Mononuclear cell (primary cell): ENCODE results near the gene PTPN20. TPM values are rescaled to one million over a fixed set of nuclear protein-coding genes. Genes with fewer than 3 reads are reported as not detected.

Experiments used
- H3K27me3 ChIP-seq: 2 replicates; pipeline ENCODE4 v1.6.0; 2011; ENCODE audit warnings: low read length, control low read depth; ENCODE audit not compliant: insufficient read depth
- H3K4me1 ChIP-seq: 2 replicates; pipeline ENCODE4 v1.5.1; 2011; ENCODE audit warnings: mild to moderate bottlenecking, low read length, control low read depth; ENCODE audit not compliant: insufficient read depth
- H3K4me3 ChIP-seq: 2 replicates; pipeline ENCODE4 v1.5.1; 2011; ENCODE audit warnings: mild to moderate bottlenecking, low read length, moderate library complexity
- H3K9me3 ChIP-seq: 2 replicates; pipeline ENCODE4 v1.5.1; 2011; ENCODE audit warnings: low read depth, mild to moderate bottlenecking, control low read depth, low read length
- total RNA-seq: library from RNA; depleted of rRNA; stranded (reverse); fragments of >200 nt; gene quantifications from one replicate; pipeline ENCODE4 v1.2.3, GENCODE V29; 2012

PTPN20 gene
- total RNA-seq, 1 donor, result 0.73 TPM

DNA sequence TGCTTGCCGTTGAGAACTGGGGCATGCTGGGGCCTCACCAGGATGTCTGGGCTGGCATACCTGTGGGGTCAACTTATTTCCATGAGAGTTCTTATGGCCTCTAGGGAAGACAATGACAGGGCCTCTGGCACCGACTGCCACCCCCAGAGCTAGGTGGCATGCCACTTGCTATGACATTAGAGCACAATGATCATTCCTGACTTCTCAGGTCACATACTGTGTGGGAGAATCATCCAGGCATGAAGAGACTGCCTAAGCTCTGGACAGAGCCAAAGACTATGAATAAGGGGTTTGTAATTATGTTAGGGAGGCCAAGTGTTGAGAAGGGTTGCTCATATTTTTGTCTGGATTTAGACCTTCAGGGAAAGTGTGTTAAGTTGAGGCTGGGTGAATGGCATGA lies 97.5 kb downstream of the PTPN20 start:
- H3K4me3 ChIP-seq, result no peak overlapping the region
- H3K27me3 ChIP-seq, result no peaks in the 10 kb centered on the region
- H3K9me3 ChIP-seq, result no peaks in the 10 kb centered on the region
- H3K4me1 ChIP-seq, result no peaks in the 10 kb centered on the region

DNA sequence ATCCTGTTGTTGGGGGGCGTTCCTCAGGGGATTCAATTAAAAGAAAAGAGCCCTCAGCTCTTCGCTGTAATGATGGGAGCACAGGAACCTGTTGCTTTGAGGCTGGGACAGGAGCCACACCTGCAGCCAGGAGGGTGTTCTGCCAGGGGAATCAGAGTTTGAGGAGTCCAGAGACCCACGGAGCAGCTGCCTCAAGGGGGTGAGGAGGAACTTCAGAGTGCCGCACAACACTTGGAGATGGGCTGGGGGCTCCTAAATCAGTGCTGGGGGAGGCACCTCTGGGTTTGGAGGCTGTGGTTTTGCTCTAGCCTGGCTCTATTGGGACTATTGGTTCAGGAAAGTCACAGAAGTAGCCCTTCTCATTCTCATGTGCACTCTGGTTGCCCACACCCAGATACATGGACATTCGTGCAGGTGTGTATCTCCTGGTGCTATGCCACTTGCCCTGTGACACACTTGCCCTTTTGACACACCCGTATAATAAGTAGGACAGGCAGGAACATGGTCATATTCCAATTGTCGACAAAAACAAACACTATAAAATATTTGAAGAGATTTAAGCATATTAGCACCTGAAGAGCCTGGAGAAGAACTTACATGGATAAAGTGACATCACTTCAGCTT lies 98.1 kb downstream of the PTPN20 start:
- Histone ChIP-seq H3K4me1 (no peaks in the 10 kb centered on the region), H3K9me3 (no peaks in the 10 kb centered on the region), H3K27me3 (no peaks in the 10 kb centered on the region), H3K4me3 (no peak overlapping the region)

DNA sequence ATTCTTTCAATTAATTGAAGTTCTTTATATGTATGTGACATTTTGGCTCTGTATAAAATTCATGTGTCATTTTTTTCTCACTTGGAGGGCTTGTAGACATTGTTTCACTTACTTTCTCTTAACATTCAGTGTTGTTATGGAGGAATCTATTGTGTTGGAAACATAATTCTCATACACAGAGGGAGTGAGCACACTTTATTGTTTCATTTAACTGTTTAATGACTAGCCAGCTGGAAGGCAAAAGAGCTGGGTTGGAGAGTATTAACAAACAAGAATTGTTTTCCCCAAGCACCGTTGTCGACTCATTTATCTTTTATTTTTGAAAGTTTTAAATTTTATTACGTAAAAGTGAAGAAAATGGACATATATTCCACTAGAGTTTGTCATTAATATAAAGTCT lies 98.8 kb downstream of the PTPN20 start:
- Histone ChIP-seq H3K9me3 (no peaks in the 10 kb centered on the region), H3K4me3 (no peak overlapping the region), H3K27me3 (no peaks in the 10 kb centered on the region), H3K4me1 (no peaks in the 10 kb centered on the region)

DNA sequence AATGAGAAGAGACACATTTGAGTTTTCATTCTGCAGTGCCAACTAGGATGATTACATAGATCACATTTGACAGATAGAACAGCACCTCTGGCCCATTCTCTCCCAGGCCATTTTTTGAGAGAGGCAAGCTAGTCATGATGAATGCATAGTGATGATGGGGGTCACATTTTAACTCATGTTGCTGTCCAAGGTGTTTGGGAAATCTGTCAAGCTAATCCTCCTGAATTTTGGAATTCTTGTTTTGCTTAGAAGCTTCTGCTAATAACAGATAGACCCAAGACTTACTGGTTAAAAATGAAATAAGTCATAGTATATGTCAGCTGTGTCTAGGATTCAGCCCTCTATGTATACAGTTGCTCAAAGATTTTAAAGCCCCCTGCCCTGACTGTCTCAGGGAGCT lies 101.0 kb downstream of the PTPN20 start:
- Histone ChIP-seq H3K9me3 (no peaks in the 10 kb centered on the region), H3K4me3 (no peak overlapping the region), H3K27me3 (no peaks in the 10 kb centered on the region), H3K4me1 (no peaks in the 10 kb centered on the region)

DNA sequence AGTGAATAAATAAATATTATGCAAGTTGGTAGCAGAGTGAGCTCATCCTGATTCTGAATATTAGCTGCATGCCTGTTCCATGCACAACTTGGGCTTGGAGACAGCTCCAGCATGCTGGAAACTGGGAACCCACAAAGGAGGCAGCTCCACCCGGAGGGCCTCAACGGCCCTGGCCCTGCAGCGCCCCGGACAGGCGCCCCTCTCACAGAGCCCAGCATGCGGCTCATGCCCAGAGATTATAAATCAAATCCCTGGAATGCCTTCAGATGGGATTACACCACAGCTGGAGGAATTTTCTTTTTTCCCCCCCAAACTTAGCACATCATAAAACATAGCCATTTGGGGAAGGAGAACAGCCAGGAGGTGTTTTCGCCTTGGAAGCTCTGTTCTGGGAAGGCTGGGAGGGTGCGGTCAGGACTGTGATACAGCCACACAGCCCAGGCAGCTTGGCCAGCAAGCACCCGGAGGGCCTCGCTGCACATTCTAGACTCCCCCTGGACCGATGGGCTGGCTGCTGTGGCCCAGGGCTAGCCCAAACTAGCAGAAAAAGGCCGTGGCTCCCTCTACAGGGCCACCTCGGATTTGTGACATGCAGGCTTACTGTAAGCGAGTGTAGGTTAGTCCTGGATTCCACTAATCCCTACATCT lies 102.4 kb downstream of the PTPN20 start:
- H3K27me3 ChIP-seq, result no peaks in the 10 kb centered on the region
- no peaks in the 10 kb centered on the region for H3K4me1 ChIP-seq
- no peaks in the 10 kb centered on the region for H3K9me3 ChIP-seq
- H3K4me3 ChIP-seq, result no peak overlapping the region

DNA sequence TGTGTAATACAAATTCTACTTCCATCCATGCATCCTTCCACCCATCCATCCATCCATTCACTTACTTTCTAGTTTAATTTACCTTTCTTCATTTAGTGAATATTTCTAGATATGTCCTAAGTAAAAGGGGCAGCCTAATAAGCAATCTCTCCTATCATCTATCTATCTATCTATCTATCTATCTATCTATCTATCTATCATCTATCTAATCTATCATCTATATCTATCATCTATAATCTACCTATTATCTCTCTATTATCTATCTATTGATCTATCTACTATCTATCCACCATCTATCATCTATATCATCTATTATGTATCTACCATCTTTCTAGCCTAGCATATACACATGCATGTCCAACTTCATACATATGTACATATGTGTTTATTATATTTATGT lies 104.2 kb downstream of the PTPN20 start:
- Histone ChIP-seq H3K4me3 (no peak overlapping the region), H3K27me3 (no peaks in the 10 kb centered on the region), H3K9me3 (no peaks in the 10 kb centered on the region), H3K4me1 (no peaks in the 10 kb centered on the region)

DNA sequence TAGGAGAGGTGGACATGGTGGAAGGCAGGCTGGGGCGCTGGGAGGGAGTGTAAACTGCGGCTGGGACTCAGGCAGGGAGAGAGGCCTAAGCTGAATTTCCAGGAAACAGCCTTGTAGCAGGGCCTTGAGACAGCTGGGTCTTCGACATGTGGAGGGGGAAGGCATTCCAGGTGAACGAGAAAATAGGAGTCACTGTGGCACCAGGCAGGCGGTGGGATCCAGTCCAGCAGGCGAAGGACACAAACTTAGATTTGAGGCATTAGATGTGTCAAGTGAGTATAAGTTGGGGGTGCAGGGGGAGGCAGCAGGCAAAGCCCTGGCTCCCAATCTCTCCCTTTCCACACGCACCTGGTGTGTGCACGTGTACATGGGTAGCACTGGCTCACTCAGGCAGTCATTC lies 105.3 kb downstream of the PTPN20 start:
- Histone ChIP-seq H3K4me3 (no peak overlapping the region), H3K4me1 (no peaks in the 10 kb centered on the region), H3K9me3 (no peaks in the 10 kb centered on the region), H3K27me3 (no peaks in the 10 kb centered on the region)

DNA sequence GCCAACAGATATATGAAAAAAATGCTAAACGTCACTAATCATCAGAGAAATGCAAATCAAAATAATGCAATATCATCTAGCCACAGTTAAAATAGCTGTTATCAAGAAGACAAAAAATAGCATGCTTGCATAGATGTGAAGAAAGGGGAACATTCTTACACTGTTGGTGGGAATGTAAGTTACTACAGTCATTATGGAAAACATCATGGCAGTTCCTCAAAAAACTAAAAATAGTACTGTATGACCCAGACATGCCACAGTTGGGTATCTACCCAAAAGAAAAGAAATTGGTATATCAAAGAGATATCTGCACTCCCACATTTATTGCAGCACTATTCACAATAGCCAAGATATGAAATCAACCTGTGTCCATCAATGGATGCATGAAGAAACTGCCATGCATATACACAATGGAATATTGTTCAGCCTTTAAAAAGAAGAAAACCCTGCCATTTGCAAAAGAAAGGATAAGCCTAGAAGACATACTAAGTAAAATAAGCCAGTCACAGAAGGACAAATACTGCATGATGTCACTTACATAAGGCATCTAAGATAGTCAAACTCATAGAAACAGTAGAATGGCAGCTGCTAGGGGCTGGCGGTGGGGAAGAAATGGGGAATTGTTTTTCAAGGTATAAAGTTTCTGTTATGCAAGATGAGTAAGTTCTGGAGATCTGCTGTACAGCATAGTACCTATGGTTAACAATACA lies 107.0 kb downstream of the PTPN20 start:
- Histone ChIP-seq H3K4me3 (no peak overlapping the region), H3K4me1 (no peaks in the 10 kb centered on the region), H3K27me3 (no peaks in the 10 kb centered on the region), H3K9me3 (no peaks in the 10 kb centered on the region)

DNA sequence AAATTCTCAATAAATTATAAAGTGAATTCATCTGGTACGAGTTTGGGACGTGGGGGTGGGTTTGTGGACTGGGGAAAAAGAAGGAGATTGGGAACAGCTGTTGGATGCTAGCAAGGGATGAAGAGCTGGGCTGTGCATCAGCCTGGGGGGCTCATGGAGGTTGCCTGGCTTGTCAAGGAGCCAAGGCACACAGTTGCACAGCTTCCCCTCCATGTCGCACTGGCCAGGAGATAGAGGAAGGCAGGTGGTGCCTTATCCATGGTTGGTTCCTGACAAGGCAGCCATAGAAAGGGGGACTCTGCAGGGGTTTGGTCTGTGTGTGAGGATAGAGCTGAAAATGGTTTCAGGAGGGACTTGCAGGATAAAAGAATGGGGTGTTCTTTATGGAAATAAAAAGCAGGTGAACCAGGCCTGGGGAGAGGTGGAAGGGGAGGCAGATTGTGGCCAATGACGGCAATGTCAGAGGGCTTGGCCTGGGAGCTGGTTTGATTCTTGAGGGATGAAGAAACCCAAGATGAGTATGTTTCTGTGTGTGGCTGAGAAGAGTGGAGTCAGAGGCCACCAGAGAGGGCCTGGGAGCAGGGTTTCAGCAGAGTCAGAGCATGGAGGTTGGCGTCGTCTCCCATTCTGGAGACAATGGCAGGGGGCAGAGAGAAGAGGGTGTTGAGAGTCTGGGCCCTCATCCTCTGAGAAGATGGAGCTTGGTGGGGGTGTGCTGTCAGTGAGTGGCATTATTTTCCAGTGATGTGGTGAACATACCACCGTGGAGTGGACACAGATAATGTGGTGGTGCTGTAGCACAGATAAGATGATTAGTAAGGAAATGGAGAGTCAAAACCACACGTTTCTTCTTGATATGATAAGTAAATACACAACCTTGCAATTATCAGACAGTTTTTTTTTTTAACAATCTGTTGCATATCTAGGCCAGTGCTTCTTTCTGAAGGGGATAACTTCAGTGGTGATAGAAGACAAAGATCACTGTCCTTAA lies 108.2 kb downstream of the PTPN20 start:
- Histone ChIP-seq H3K27me3 (no peaks in the 10 kb centered on the region), H3K9me3 (no peaks in the 10 kb centered on the region), H3K4me1 (no peaks in the 10 kb centered on the region), H3K4me3 (no peak overlapping the region)

DNA sequence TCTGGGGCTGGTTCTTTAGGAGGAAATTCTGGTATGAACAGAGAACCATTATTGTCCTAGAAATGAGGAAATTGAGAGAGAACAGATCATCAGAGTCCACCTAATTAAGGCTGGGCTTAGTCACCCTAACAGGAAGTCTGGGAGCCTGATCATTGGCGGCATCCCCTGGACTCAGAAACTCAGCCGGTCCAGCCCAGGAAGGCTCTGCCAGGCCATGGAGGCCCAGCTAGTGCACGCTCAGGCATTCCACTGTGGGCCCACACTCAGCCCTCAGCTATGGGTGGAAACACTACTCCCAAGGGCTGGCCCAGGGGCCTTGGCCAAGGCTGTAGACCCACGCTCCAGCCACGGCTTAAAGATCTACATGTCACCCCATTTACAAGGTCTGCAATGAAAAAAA lies 109.2 kb downstream of the PTPN20 start:
- H3K27me3 ChIP-seq, result no peaks in the 10 kb centered on the region
- no peaks in the 10 kb centered on the region for H3K9me3 ChIP-seq
- H3K4me3 ChIP-seq, result no peak overlapping the region
- H3K4me1 ChIP-seq, result no peaks in the 10 kb centered on the region

DNA sequence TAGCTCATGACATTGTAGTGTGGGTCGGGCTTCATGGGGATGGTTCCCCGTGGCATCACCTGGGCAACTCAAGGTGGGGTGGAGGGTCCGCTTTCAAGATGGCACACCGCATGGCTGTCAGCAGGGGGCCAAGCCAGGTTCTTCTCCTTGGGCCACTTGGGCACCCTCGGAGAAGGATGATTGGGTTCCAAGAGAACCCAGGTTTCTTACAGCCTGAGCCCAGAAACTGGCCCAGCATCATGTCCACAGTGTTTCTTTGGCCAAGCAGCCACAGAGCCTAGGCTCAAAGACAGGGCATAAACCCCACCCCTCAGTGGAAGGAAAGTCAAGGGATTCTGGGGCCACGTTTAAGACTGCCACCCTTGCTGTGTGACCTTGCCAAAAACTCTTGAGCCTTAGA lies 110.6 kb downstream of the PTPN20 start:
- H3K4me3 ChIP-seq, result no peak overlapping the region
- no peaks in the 10 kb centered on the region for H3K27me3 ChIP-seq
- no peaks in the 10 kb centered on the region for H3K9me3 ChIP-seq
- H3K4me1 ChIP-seq, result no peaks in the 10 kb centered on the region

DNA sequence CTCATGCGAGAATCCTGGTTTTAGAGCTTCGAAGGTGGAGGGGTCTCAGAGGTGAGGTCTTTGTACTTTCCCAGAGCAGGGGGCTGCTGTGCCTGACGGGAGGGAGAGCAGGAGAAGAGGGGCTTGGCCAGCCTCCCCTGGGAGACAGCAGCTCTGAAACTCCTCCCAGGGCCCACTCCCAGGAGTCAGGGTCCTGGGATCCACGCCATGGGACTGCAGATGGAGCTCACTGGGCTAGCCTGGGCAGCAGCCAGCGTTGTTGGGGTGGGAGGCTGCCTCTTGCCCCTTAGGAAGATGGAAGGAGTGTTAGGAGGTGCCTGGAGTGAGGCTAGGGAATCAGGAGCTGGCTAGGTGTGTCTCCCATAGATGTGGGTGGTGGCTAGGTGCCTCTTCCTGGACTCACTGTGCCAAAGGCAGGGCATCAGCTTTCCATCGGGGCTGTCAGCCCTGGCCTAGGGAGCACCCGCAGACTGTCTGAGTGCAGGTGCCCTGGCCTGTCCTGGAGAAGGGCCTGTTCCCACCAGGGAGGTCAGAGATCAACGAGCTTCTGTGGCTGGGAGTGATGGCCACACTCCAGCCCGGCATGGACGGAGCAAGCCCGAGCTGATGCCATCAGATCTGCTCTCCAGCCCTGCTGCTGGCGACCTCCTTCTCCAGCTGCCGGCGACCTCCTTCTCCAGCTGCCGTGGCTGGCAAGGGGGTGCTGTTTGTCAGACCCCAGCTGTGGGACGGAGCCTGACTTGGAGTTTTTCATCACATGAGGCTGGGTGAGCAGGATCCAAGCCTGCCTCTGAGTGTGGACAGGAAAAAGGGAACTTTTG lies 111.3 kb downstream of the PTPN20 start:
- no peak overlapping the region for H3K4me3 ChIP-seq
- no peaks in the 10 kb centered on the region for H3K9me3 ChIP-seq
- H3K4me1 ChIP-seq, result no peaks in the 10 kb centered on the region
- H3K27me3 ChIP-seq, result no peaks in the 10 kb centered on the region

DNA sequence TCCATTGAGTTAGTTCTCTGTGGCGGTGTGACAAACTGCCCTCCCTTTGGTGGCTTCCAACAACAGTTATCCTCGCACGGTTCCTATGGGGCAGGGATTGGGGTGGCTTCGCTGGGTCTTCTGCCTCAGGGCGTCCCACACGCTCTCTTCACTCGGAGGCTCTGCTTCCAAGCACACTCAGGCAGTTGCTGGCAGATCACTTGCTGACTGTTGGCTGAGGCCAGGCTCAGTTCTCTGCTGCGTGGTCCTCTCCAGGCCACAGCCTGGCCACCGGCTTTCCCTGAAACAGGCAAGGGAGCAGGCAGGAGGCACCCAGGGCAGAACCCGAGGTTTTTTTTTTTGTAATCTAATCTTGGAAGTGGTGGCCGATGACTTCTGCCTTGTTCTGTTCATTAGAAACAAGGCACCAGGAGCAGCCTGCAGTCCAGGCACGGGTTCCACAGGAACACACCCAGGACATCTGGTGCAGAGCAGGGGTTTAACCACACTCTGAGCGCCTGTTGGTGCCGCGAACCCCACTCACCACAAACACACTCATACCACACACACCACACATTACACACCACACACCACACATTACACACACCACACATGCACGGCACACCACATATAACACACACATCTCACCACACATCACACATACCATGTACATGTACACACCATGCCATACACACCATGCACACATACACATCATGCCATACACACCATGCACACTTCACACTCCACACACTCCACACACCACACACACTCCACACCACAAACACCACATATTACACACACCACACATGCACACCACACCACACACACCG lies 112.2 kb downstream of the PTPN20 start:
- H3K4me3 ChIP-seq, result no peak overlapping the region

DNA sequence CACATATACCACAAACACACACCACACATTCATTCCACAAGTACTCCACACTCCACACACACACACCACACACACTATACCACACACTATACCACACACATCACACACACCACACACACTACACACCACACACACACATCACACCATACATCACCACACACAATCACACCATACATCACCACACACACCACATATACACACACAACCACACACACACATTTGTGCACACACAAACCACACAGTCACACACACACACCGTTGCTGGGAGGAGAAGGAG lies 112.8 kb downstream of the PTPN20 start:
- H3K9me3 ChIP-seq, result no peaks in the 10 kb centered on the region
- H3K4me3 ChIP-seq, result no peak overlapping the region
- H3K27me3 ChIP-seq, result no peaks in the 10 kb centered on the region
- no peaks in the 10 kb centered on the region for H3K4me1 ChIP-seq

More for the DNA sequence above, 112.2 kb downstream of the PTPN20 start:
- Histone ChIP-seq H3K27me3 (no peaks in the 10 kb centered on the region), H3K4me1 (no peaks in the 10 kb centered on the region), H3K9me3 (no peaks in the 10 kb centered on the region)
